Stomach (tissue), 9 donors: Measurements from ENCODE around the gene RND1. TPM values are rescaled to one million over a fixed set of nuclear protein-coding genes. Genes with fewer than 3 reads are reported as not detected.

Experiments
- DNase-seq, 2 donors: peaks; one replicate each; pipeline versions ENCODE4 v3.0.0 to v3.0.0-alpha.2; 2013 to 2019
- H3K27ac ChIP-seq, 5 donors: fragments of 200-600 bp in 4 of 5; sonication (generic) in 4 of 5; one replicate each; pipeline ENCODE4 v1.5.1; 2013 to 2019; ENCODE audit warnings: mild to moderate bottlenecking in 1 of 5, moderate library complexity in 1 of 5
- H3K27me3 ChIP-seq, 3 donors: fragments of 200-600 bp; sonication (generic); one replicate each; pipeline ENCODE4 v1.5.1; 2017 to 2019; ENCODE audit warnings: mixed run types in 1 of 3
- H3K36me3 ChIP-seq, 4 donors: fragments of 200-600 bp; sonication (generic); 1 replicate in 3 of 4; 2 replicates in 1 of 4; pipeline ENCODE4 v1.5.1; 2016 to 2019
- H3K4me1 ChIP-seq, 4 donors: fragments of 200-600 bp; sonication (generic); one replicate each; pipeline ENCODE4 v1.5.1; 2016 to 2019
- H3K4me3 ChIP-seq, 4 donors: fragments of 200-600 bp; sonication (generic) in 3 of 4; one replicate each; pipeline ENCODE4 v1.5.1; 2016 to 2019; ENCODE audit warnings: mild to moderate bottlenecking in 1 of 4
- H3K9me3 ChIP-seq, 4 donors: fragments of 200-600 bp; sonication (generic); one replicate each; pipeline ENCODE4 v1.5.1; 2016 to 2019
- EP300 ChIP-seq: sonication (generic); formaldehyde crosslinking; IDR thresholded peaks from one replicate; pipeline ENCODE4 v1.6.1; 2017; ENCODE audit warnings: antibody characterized with exemption
- POLR2A ChIP-seq, 4 donors: fragments of 450-650 bp; IDR thresholded peaks; one replicate each; pipeline ENCODE4 v1.6.1; 2016; ENCODE audit warnings: antibody characterized with exemption in 4 of 4, control low read depth in 2 of 4, mild to moderate bottlenecking in 1 of 4, moderate library complexity in 1 of 4
- POLR2AphosphoS5 ChIP-seq, 3 donors: sonication (generic); formaldehyde crosslinking; IDR thresholded peaks; one replicate each; pipeline ENCODE4 v1.6.1; 2016; ENCODE audit warnings: antibody characterized with exemption in 3 of 3
- WGBS, 5 donors: extraction: QIAGEN DNeasy Blood & Tissue Kit in 3 of 5; methylation state at CpG; one replicate each; pipeline versions ENCODE4 v1.1.5 to v1.1.7; 2013 to 2018; 5-methylcytosine and 5-hydroxymethylcytosine counted together
- intact Hi-C: fragments of 100-400 bp; cut with DNase I; formaldehyde crosslinking; loops from one replicate; pipeline ENCODE4 v1.15.1; 2023; ENCODE audit warnings: low total_unique reads
- polyA plus RNA-seq, 3 donors: library from polyadenylated mRNA; stranded (reverse); fragments of 200-250 nt; gene quantifications; one replicate each; pipeline ENCODE4 v1.2.3, GENCODE V29; 2013
- total RNA-seq, 5 donors: library from RNA; depleted of rRNA; stranded (reverse); fragments of >200 nt; gene quantifications; one replicate each; pipeline versions ENCODE4 v1.1.0 to v1.2.3, GENCODE V29; 2014 to 2016
- TF ChIP-seq, protein P1 (sequence below), 7 experiments: fragments of 450-650 bp in 4 of 7; fragments of 200-600 bp in 3 of 7; sonication (generic) in 3 of 7; IDR thresholded peaks; one replicate each; pipeline ENCODE4 v1.5.1; 2016 to 2019; ENCODE audit warnings: antibody characterized with exemption in 7 of 7, control low read depth in 2 of 7, mild to moderate bottlenecking in 1 of 7
- donor health status: healthy with polysubstance abuse.
- donor health status: Bipolar disorder and iron deficiency.
- donor health status: healthy.

RND1 gene
- total and polyA plus RNA-seq, 8 donors, result 3.5 to 21.0 (median 12.2) TPM; not detected in 1

DNA sequence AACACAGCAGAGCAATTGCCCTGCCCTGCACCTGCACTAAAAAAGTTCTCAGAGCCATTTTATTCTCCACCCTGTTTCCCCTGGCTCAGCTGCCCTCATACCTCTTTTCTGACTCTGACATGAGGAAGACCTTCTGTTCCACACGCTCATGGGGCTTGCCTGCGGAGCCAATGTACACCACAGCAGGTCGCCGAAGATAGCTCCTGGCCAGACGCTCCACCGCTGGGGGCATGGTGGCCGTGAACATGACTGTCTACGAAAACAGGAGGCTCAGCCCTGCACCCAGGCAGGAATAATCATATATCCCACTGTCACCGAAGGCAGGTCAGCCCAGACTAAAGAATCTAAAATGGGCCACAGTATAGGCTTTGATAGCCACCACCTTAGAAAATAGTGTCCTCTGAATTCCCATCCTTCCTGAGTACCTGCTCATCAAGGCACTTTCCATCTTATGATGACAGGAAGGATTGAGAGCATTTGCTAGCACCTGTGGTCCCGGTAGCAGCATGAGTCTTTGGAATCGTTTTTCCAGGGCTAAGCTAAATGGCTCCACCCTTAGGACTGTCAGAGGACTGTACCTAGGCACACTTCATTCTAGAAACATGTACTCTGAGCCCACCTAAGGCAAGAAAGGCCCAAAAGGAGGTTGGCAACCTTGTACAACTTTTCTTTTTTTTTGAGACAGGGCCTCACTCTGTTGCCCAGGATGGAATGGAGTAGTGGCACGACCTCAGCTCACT lies 33.2 kb downstream of the RND1 start:
- Histone ChIP-seq H3K27me3 (no peaks in the 10 kb centered on the region), H3K27ac (no peak overlapping the region), H3K4me3 (no peak overlapping the region), H3K4me1 (no peaks in the 10 kb centered on the region), H3K36me3 (peaks cover 88 to 100% (median 100%) of the 10 kb centered on the region in 4 donors), H3K9me3 (no peaks in the 10 kb centered on the region)
- no peak for DNase-seq
- TF ChIP-seq, protein P1, sequence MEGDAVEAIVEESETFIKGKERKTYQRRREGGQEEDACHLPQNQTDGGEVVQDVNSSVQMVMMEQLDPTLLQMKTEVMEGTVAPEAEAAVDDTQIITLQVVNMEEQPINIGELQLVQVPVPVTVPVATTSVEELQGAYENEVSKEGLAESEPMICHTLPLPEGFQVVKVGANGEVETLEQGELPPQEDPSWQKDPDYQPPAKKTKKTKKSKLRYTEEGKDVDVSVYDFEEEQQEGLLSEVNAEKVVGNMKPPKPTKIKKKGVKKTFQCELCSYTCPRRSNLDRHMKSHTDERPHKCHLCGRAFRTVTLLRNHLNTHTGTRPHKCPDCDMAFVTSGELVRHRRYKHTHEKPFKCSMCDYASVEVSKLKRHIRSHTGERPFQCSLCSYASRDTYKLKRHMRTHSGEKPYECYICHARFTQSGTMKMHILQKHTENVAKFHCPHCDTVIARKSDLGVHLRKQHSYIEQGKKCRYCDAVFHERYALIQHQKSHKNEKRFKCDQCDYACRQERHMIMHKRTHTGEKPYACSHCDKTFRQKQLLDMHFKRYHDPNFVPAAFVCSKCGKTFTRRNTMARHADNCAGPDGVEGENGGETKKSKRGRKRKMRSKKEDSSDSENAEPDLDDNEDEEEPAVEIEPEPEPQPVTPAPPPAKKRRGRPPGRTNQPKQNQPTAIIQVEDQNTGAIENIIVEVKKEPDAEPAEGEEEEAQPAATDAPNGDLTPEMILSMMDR (IDR thresholded peaks at IDR 0.05), result no peak
- TF ChIP-seq EP300 (no peak), POLR2AphosphoS5 (IDR thresholded peaks at IDR 0.05) (no peak), POLR2A (IDR thresholded peaks at IDR 0.05) (no peak)
- WGBS, 5 donors, result 87 to 93% (median 90%) methylated on average over 12 of the region's 12 CpGs
- intact Hi-C loops, result no loop called here

DNA sequence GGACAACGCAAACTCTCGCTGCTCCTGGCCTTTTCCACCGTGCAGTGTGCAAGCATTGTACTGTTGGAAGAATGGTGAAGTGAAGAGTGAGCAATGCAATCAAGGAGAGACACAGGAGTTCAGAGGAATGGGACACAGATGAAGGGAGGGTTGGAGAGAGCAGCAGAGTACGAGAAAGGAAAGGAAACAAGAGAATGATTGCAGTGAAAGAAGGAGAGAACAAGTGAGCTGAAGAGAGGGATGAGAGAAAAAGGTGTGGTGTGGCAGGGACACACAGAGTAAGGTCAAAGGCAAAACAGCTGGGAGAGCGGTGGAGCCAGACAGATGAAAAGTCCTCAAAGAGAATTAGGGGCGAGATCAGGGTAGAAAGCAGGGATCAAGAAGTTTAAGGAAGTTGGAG lies 34.4 kb downstream of the RND1 start:
- no peaks in the 10 kb centered on the region for H3K27me3 ChIP-seq
- intact Hi-C loops, result no loop called here
- 84 to 88% (median 86%) methylated on average over 6 of the region's 6 CpGs for WGBS, 5 donors

DNA sequence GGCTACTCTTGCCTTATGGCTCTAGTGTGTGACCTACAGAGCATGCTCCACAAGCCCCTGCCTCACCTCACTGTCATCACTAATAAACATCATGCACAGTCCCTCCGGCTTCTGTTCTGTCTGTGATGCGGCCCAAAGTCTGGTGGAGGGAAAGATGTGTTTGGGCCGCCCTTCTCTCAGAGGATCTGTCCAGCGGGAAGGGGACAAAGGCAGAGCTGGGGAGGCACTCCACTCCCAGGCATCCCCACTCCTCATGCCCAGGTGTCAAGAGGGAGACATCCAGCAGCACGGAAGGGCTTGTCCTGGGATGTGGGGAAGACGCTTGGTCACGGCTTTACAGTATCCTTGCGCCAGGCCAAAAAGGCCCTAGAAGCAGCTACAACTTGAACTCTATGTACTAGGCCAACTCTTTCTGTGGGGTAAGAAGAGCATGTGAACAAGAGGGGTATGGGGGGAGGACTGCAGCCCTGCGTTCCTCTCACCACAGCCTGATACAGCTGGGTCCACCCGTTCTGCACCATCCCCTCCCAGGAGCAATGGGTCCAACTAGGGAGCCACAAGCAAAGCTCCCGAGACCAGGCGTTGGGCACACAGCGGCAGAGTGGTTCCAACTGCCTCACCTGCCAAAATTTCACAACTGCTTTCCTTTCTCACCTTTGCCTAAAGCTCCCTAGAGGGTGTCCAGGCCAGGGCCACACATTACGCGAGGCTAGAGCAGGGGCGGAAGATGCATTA lies 36.7 kb downstream of the RND1 start:
- no peak overlapping the region for H3K4me3 ChIP-seq
- no peak for DNase-seq
- H3K4me1 ChIP-seq, result no peaks in the 10 kb centered on the region
- 89 to 91% (median 90%) methylated on average over 16 of the region's 16 CpGs for WGBS, 5 donors
- H3K27me3 ChIP-seq, result no peaks in the 10 kb centered on the region
- TF ChIP-seq POLR2AphosphoS5 (IDR thresholded peaks at IDR 0.05), result no peak
- no peak for TF ChIP-seq POLR2A (IDR thresholded peaks at IDR 0.05)
- TF ChIP-seq, protein P1 (IDR thresholded peaks at IDR 0.05), result no peak
- TF ChIP-seq EP300, result no peak
- no peaks in the 10 kb centered on the region for H3K9me3 ChIP-seq
- intact Hi-C loops, result no loop called here
- no peak overlapping the region for H3K27ac ChIP-seq
- peaks cover 53 to 98% (median 95%) of the 10 kb centered on the region in 4 donors for H3K36me3 ChIP-seq

More for the DNA sequence above, 34.4 kb downstream of the RND1 start:
- no peaks in the 10 kb centered on the region for H3K4me1 ChIP-seq
- H3K36me3 ChIP-seq, result peaks cover 75 to 100% (median 100%) of the 10 kb centered on the region in 4 donors
- DNase-seq, result no peak
- H3K27ac ChIP-seq, result no peak overlapping the region
- H3K9me3 ChIP-seq, result no peaks in the 10 kb centered on the region
- TF ChIP-seq POLR2AphosphoS5 (IDR thresholded peaks at IDR 0.05) (no peak), POLR2A (IDR thresholded peaks at IDR 0.05) (no peak), EP300 (no peak)
- TF ChIP-seq, protein P1 (IDR thresholded peaks at IDR 0.05), result no peak
- no peak overlapping the region for H3K4me3 ChIP-seq

DNA sequence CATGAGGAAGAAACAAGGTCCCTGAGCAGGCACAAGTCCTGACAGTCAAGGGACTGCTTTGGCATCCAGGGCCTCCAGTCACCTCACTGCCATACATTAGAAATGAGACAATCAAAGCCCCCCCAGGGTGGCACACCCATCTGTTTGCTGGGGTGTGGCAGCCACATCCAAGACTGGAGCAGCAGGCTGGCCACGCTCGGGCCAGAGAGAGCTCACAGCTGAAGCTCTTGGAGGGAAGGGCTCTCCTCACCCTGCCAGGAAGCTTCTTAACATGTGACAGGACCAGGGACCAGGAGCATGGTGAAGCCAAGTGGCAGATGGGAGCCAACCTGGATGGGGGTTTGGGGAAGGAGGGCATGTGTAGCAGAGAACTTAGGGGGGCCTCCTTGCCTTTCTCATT lies 37.4 kb downstream of the RND1 start:
- H3K9me3 ChIP-seq, result no peaks in the 10 kb centered on the region
- H3K36me3 ChIP-seq, result peaks cover 47 to 98% (median 94%) of the 10 kb centered on the region in 4 donors
- H3K4me1 ChIP-seq, result no peaks in the 10 kb centered on the region
- H3K27me3 ChIP-seq, result no peaks in the 10 kb centered on the region
- 33 to 60% (median 56%) methylated on average over 1 to 2 of the region's 2 CpGs for WGBS, 5 donors
- intact Hi-C loops, result no loop called here
- H3K27ac ChIP-seq, result no peak overlapping the region
- H3K4me3 ChIP-seq, result no peak overlapping the region
- no peak for TF ChIP-seq POLR2A (IDR thresholded peaks at IDR 0.05)
- TF ChIP-seq, protein P1 (IDR thresholded peaks at IDR 0.05), result no peak
- no peak for TF ChIP-seq EP300
- TF ChIP-seq POLR2AphosphoS5 (IDR thresholded peaks at IDR 0.05), result no peak
- DNase-seq, result peak in 1 of 2 donors; percentile 7
